DMS153 treated with DMSO at 0.1 percent for 48 hours (cell line): ENCODE results near the gene ASS1.
"Not testable (repeated sequence)": the region's sequence is repeated elsewhere in the genome, so short reads cannot be mapped to it uniquely, and the experiment has no call there.

Experiments
- DNase-seq: peaks from one replicate; lab custom pipeline; 2025; ENCODE audit not compliant: unreplicated experiment; lab: John Stamatoyannopoulos, UW

ASS1 gene

DNA sequence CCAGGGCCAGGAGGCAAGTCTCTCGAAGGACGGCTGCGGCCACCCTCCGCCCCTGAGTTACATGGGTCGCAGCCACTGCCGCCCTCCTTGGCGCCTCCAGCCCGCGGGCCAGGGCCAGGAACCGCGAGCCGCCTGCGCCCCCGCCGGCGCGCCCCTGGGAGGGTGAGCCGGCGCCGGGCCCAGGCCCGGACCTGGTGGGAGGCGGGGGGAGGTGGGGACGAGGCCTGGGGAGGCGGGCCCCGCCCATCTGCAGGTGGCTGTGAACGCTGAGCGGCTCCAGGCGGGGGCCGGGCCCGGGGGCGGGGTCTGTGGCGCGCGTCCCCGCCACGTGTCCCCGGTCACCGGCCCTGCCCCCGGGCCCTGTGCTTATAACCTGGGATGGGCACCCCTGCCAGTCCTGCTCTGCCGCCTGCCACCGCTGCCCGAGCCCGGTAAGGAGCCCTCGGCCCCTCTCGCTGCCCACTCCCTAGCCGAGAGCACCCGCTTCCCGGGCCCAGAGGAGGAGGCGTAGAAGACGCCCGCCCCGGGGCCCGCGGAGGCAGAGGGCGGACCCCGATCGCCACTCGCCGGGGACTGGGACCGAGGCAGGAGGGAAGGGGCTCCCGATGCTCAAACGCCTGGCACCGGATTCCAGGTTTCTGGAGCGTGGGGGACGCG lies at the start of gene ASS1:
Gene ASS1 (plus strand): TSS at position 397 of the 657 bp plus-strand sequence. CDS start 7,268 bp downstream, outside the sequence.
- DNase-seq: peak; percentile 13

DNA sequence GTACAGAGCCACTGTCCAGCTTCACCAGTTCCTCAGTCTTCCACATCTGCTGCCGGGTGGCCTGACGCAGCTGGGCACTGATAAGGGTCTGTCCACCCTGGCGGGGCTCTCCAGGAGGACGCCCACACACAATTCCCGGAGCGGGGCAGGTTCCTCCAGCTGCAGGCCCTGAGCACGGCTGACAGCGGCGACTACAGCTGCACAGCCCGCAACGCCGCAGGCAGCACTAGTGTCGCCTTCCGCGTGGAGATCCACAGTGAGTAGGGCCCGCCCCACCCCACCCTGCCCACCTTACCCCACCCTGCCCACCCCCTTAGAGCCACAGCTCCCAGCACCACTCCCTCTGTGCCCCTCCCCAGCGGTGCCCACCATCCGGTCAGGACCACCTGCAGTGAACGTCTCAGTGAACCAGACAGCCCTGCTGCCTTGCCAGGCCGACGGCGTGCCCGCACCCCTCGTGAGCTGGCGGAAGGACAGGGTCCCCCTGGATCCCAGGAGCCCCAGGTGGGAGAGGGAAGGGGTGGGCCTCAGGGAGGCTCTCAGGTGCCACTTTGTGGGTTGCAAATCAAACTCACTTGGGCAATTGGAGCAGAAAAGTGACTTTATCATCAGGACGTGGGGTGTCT lies 48.8 kb upstream of the ASS1 start:
- DNase-seq: no peak

DNA sequence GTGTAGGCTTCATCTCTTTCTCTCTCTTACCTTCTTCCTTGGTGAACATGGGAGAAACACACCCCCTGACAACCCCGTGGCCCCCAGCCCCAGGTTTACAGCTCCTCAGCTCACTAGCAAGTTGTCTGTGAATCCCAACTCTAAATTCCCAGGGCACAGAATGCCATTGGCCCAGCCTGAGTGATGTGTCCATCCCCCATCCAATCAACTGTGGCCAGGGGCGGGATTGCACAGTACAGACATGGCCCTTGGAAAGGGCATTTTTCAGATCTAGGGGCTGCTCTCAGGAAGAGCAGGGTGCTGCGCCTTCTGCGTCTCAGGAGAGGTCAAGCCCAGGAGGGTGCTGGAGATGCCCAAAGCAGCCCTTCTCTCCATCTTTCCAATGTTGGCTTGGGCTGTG lies 48.2 kb upstream of the ASS1 start:
- DNase-seq: no peak

DNA sequence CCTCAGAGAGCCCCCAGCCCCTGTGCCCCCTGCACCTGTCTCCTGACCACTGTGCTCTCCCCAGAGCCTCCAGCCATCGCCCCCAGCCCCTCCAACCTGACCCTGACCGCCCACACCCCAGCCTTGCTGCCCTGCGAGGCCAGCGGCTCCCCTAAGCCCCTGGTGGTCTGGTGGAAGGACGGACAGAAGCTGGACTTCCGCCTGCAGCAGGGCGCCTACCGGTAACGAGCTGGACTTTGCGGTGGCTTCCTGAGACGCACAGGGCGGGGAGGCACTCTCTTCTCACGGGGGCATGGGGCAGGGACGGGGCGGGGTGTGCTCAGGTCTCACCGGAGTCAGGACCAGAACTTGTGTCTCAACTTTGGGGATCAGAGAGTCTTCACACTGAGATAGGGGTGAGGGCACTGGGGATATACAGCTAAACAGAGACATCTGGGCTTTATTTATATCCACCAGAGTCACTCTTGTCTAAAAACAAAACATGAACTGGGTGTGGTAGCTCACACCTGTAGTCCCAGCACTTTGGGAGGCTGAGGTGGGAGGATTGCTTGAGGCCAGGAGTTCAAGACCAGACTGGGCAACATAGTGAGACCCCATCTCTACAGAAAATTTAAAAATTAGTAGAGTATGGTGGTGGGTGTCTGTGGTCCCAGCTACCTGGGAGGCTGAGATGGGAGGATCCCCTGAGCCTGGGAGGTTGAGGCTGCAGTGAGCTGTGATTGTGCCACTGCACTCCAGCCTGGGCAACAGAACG lies 46.1 kb upstream of the ASS1 start:
- no peak for DNase-seq

DNA sequence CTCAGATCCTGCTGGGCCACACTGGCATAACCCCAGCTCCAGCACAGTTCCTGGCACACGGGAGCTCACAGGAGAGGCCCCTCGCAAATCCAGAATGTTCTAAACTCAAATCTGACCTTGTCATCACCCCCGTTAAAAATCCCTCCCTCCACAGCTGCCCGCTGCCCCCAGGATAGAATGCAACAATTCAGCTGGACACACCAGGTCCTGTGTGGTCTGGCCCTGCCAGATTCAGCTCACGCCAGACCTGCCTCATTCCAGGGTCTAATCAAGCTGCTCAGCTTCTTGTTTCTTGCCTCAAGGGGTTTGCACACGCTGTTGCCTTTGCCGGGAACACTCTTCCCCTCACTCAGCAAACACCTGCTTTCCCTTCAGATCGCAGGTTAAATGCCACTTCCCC lies 45.0 kb upstream of the ASS1 start:
- no peak for DNase-seq

DNA sequence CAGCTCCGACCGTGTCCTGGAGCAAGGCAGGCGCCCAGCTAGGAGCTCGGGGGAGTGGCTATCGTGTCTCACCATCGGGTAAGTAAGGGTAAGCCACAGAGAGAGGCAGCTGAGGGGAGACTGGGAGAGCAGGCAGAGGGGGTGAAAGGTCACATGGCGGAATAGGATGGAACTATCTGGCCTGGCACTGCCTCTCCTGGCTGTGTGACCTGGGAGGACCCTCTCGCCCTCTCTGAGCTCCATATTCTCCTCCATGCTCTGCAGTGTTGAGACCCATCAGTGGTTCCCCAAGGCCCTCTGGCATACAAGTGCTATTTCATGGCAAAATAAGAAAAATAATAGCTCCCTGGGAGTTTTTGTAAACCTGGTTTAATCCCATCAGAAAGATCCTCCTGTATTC lies 43.9 kb upstream of the ASS1 start:
- no peak for DNase-seq

DNA sequence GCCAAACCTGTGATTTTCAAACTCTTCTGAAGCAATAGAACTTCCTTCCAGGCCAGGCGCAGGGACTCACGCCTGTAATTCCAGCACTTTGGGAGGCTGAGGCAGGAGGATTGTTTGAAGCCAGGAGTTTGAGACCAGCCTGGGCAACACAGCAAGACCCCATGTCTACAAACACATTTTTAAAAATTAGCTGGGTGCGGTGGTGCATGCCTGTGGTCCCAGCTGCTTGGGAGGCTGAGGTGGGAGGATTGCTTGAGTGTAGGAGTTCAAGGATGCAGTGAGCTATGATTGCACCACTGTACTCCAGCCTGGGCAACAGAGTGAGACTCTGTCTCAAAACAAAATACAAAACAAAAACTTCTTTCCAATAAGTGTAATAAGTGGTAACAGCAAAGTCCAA lies 43.0 kb upstream of the ASS1 start:
- DNase-seq: not testable (repeated sequence)

DNA sequence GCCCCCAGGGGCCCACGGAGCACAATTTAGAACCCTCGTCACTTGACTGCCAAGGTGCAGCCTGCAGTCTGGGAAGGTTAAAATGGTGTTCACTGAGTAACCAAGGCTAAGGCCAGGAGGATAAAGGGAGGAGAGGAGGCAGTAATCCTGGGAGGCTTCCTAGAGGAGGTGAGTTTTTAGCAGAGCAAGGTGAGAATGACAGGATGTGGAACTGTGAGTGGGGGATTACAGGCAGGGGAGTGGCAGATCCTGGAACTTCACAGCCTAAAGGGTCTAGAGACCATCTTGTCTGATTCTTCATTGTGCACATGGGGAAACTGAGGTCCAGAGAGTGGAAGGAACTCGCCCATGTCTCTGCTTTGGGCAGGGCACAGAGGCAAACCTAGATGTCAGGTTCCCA lies 42.5 kb upstream of the ASS1 start:
- no peak for DNase-seq

DNA sequence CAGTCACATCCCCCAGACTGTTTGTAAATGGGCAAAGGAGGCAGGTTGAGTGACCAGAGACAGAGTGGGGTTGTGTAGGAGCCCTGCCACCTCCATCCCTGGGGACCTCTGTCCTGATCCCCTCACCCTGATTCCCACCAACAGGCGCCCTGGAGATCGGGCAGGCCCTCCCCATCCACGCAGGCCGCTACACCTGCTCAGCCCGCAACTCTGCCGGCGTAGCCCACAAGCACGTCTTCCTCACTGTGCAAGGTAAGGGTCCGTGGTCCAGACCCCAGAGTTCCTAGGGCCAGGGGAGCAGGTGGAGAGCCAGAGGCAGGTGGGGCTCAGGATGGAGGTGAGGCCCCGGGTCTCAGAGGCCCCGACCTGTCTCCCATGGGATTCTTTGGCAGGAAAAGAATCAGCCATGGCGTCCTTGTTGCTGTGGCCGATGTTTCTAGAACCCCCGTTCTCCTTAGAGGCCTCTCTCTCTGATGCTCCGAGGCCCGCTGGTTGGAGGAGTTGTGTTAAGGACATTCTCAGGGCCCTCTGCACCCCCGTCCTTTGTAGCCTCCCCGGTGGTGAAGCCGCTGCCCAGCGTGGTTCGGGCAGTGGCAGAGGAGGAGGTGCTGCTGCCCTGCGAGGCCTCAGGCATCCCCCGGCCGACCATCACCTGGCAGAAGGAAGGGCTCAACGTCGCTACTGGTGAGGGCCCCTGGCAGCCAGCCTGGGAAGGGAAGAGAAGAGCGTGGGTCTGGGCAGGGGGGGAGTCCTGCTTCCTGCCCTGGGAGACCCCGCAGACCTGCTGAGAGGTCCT lies 41.9 kb upstream of the ASS1 start:
- no peak for DNase-seq

DNA sequence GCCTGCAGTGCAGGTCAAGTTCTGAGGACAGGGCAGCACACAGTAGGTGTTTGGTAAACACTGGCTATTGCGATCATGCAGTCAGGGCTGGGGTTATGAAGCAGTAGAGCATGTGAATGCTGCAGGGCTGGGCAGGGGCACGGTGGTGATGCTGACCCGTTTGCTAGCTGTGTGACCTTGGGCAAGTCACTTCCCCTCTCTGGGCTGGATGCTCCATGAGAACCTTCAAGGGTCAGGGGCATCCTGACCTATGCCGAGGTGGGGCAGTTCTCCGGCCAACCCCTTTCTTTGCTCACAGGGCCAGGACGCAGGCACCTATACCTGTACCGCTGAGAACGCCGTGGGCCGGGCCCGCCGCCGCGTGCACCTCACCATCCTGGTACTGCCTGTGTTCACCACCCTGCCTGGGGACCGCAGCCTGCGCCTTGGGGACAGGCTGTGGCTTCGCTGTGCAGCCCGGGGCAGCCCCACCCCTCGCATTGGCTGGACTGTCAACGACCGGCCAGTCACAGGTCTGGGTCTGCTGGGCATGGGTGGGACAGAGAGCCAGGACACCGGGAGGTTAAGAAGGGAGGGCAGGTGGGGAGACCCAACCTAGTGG lies 39.0 kb upstream of the ASS1 start:
- DNase-seq: no peak

DNA sequence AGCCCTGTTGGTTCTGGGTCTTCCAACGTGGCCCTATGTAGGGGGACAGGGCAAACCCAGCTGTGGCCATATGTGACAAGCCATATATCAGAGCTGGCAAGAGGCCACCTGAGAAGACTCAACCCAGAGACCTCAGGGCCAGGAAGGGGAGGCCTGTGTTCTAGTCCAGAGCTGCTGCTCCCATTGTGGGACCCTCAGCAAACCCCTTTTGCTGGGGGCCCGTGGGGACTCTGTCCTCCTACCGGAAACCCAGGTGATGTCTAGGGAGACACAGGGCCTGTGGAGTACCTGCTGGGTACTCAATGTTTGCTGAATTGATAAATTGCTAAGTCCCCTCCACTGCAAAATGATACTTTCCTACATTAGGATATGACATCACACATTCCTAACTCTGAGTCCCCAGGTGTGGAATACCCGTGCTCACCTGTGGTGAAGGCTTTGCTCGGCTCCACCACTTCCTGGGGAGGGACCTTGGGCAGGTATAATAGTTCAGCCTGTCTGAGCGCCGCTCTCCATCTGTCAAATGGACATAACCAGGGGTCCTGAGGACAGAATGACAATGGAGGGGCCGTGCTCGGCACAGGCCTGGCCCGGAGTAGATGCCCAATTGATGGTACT lies 38.4 kb upstream of the ASS1 start:
- no peak for DNase-seq

DNA sequence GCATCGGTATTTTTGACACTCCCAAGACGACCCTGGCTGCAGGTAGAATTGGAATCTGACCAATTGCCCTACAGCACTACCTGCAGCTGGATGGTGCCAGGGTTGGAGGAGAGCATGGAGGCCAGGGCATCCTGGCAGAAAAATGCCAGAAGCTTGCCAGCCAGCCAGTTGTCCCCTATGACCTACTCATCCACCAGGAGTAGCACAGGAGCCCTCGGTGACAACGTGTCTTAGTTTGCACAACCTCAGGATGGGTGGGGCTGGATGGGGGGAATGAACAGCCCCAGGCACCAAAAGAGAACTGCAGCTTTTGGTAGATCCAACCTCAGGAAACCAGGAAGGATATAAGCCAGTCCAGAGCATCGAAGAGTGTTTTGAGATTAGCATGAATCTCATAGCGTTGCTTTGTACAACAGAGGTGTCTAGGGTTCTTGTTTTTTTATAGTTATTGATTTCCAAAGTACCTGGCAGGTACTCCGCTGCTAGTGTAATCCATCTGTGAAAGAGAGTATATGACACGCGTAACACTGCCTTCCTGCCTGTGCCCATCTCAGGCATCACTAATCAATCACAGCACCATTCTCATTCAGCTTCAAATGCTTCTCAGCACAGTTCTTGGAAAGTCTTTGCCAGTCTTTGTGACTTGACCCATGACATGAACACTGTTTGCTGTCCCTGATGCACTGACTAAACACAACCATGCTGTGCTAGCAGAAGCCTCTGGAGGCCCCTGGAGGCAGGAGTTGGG lies 36.7 kb upstream of the ASS1 start:
- DNase-seq: no peak

DNA sequence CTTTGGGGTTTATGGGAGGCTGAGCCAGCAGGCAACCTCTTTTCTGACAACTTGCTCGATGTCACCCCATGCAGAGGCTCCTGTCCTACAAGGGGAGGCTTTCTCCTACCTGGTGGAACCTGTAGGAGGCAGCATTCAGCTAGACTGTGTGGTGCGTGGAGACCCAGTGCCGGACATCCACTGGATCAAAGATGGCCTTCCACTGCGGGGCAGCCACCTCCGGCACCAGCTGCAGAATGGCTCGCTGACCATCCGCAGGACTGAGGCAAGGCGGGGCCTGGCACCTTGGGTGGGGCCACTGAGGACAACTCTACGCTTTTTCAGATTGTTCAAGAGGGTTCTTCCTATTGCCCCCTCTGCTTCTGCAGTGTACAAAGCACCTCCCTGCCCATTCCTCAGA lies 36.1 kb upstream of the ASS1 start:
- DNase-seq: no peak

DNA sequence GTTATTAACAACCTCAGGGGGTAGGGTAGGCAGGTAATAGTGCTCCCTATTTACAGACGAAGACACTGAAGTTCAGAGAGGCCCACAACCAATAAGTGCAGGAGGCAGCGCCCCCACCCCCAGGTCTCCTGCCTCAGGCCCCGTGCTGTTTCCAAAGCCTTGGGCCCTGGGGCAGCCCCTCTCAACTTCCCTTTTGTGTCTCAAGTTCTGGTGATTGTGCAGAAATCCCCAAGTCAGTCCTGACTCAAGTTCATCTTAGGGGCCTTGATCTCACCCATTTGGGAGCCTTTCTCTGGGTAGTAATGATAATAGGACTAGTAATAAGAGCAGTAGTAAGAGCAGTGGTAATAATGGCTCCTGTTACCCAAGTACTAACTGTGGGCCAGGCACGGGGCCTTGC lies 35.5 kb upstream of the ASS1 start:
- DNase-seq: no peak

DNA sequence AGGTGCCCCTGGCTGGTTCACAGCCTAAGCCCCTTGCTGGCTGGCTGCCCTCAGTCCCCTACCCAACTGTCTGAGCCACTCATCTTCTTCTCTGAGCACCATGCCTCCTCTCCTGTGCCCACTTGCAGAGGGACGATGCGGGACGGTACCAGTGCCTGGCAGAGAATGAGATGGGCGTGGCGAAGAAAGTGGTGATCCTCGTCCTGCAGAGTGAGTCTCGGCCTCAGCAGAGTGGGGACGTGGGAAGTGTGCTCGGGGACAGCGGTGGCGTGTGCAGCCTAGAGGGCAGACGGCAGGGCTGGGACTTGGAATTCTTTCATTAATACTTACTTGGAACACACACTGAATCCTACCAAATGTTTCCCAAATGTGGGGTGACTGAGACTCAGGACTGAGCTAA lies 34.3 kb upstream of the ASS1 start:
- no peak for DNase-seq

DNA sequence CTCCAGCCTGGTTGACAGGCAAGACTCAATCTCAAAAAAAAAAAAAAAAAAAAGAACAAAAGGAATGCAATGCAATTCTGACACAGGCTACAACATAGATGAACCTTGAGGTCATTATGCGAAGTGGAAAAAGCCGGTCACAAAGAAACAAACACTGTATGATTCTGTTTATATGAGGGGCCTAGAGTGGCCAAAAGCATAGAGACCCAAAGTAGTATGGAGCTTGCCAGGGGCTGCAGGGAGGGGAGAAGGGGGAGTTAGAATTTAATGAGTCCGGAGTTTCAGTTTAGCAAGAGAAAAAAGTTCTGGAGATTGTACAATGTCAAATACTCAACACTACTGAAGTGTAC lies 33.2 kb upstream of the ASS1 start:
- DNase-seq: no peak

DNA sequence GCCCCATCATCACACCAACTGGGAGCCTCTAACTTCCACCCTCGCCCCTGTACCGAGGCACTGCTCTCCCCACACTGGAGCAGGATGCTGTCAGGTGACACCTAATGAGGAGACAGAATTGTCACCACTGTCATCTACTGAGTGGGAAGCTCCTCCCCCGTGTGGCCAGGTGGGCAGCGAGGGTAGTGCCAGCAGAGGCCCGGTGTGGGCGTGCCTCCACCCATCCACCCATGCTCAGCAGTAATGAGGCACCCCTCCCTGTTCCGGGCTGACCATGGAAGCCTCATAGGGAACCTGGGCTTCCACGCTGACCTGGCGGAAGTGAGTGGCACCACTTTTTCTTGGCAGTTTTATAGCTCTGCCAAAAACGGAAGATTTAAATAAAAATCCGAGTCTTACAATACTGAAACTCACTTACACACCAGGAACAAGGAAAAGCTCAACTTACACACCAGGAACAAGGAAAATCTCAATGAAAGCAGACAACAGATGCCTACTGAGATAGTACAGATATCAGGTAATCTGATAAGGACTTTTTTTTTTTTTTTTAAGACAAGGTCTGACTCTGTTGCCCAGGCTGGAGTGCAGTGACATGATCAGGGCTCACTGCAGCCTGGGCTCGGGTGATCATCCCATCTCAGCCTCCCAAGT lies 30.6 kb upstream of the ASS1 start:
- DNase-seq: no peak

DNA sequence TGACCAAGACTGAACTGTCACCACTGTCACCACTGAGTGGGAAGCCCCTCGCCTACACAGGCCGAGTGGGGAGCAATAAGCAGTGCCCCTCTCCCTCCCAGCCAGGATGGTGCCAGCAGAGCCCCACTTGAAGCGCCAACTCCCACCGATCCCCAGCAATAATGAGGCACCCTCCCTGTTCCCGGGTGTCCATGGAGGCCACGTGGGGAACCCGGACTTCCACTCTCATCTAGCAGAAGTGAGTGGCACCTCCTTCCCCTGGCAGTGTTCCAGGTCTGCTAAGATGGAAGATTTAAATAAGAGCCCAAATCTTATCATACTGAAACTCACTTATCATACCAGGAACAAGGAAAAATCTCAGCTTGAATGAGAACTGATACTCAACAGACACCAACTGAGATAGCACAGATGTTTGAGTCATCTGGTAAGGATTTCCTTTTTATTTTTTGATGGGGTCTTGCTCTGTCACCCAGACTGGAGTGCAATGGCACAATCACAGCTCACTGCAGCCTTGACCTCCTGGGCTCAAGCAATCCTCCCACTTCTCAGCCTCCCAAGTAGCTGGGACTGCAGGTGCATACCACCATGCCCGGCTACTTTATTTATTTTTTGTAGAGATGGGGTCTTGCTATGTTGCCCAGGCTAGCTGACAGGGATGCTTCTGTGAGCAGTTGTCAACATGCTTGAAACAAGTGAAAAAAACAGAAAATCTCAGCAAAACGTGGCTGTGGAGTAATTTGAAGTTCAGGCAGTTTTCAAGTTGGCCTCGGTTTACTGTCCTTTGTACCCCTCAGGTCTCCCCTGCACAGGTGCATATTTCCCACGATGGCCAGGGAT lies 29.6 kb upstream of the ASS1 start:
- no peak for DNase-seq

DNA sequence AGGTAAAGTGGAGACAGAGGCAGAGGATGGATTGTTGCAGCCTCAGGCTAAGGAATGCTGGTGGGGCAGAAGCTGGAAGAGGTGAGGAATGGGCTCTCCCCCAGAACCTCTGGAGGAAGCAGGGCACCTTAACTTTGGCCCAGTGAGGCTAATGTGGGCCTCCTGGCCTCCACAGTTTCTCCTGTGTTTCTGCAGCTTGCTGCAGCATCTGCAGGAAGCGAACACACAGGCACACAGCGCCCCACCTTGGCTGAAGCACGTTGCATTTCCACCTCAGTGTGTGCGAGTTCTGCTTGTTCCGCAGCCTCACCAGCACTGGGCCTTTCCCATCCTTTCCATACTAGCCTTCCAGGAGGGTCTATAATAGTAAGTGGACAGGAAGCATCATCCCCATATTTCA lies 27.2 kb upstream of the ASS1 start:
- DNase-seq: no peak
